GM19372 (cell line): ENCODE measurements around the gene IL6.
A peak's percentile ranks its signal among the peaks of the same experiment; 100 is the strongest.
"Not testable (repeated sequence)": the region's sequence is repeated elsewhere in the genome, so short reads cannot be mapped to it uniquely, and the experiment has no call there.

Experiments used
- ATAC-seq: cut with Tn5 transposase; IDR thresholded peaks from one replicate; pipeline ENCODE4 v1.9.1; 2021; ENCODE audit warnings: mild to moderate bottlenecking, low read depth, moderate library complexity; ENCODE audit not compliant: unreplicated experiment

IL6 gene

DNA sequence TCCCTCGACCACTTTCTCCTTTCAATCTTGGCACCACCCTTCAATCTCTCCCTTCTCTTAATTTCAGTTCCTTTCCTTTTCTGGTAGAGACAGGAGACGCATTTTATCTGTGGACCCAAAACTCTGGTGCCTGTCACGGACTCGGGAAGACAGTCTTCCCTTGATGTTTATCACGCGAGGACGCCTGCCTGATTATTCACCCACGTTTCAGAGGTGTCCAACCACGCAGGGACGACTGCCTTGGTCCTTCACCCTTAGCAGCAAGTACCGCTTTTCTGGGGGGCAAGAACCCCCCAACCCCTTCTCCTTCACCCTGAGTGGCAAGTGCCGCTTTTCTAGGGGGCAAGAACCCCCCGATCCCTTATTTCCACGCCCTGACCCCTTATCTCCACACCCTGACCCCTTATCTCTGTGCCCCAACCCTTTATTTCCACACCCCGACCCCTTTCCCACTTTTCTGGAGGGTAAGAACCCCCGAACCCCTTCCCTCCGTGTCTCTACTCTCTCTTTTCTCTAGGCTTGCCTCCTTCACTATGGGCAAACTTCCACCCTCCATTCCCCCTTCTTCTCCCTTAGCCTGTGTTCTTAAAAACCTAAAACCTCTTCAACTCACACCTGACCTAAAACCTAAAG is 22.9 kb upstream of the IL6 start:
- ATAC-seq = not testable (repeated sequence)

DNA sequence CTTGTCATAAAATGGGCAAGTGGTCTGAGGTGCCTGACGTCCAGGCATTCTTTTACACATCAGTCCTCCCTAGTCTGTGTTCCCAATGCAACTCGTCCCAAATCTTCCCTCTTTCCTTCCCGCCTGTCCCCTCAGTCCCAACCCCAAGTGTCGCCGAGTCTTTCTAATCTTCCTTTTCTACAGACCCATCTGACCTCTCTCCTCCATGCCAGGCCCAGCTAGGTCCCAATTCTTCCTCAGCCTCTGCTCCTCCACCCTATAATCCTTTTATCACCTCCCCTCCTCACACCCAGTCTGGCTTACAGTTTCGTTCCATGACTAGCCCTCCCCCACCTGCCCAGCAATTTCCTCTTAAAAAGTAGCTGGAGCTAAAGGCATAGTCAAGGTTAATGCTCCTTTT is 22.3 kb upstream of the IL6 start:
- not testable (repeated sequence) for ATAC-seq

DNA sequence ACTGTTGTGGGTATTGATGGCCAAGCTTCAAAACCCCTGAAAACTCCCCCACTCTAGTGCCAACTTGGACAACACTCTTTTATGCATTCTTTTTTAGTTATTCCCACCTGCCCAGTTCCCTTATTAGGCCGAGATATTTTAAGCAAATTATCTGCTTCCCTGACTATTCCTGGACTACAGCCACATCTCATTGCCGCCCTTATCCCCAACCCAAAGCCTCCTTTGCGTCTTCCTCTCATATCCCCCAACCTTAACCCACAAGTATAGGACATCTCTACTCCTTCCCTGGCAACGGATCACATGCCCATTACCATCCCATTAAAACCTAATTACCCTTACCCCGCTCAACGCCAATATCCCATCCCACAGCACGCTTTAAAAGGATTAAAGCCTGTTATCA is 21.1 kb upstream of the IL6 start:
- not testable (repeated sequence) for ATAC-seq

DNA sequence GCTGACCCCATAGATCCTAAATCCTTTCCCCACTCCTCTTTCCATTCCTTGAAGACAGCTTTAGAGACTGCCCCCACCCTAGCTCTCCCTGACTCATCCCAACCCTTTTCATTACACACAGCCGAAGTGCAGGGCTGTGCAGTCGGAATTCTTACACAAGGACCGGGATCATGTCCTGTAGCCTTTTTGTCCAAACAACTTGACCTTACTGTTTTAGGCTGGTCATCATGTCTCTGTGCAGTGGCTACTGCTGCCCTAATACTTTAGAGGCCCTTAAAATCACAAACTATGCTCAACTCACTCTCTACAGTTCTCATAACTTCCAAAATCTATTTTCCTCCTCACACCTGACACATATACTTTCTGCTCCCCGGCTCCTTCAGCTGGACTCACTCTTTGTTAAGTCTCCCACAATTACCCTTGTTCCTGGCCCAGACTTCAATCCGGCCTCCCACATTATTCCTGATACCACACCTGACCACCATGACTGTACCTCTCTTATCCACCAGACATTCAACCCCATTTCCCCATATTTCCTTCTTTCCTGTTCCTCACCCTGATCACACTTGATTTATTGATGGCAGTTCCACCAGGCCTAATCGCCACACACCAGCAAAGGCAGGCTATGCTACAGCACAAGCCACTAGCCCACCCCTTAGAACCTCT is 19.8 kb upstream of the IL6 start:
- not testable (repeated sequence) for ATAC-seq

DNA sequence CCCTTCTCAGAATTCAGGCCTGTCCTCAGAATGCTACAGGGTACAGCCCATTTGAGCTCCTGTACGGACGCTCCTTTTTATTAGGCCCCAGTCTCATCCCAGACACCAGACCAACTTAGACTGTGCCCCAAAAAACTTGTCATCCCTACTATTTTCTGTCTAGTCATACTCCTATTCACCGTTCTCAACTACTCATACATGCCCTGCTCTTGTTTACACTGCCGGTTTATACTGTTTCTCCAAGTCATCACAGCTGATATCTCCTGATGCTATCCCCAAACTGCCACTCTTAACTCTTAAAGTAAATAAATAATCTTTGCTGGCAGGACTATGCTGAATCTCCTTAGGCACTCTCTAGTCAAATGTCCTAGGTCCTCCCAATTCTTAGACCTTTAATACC is 18.8 kb upstream of the IL6 start:
- ATAC-seq = not testable (repeated sequence)

DNA sequence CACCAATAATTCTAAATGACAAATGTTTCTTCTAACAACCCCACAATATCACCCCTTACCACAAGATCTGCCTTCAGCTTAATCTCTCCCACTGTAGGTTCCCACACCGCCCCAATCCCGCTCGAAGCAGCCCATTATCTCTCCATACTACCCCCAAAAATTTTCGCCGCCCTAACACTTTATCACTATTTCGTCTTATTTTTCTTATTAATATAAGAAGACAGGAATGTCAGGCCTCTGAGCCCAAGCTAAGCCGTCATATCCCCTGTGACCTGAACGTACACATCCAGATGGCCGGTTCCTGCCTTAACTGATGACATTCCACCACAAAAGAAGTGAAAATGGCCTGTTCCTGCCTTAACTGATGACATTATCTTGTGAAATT is 18.3 kb upstream of the IL6 start:
- ATAC-seq = not testable (repeated sequence)

DNA sequence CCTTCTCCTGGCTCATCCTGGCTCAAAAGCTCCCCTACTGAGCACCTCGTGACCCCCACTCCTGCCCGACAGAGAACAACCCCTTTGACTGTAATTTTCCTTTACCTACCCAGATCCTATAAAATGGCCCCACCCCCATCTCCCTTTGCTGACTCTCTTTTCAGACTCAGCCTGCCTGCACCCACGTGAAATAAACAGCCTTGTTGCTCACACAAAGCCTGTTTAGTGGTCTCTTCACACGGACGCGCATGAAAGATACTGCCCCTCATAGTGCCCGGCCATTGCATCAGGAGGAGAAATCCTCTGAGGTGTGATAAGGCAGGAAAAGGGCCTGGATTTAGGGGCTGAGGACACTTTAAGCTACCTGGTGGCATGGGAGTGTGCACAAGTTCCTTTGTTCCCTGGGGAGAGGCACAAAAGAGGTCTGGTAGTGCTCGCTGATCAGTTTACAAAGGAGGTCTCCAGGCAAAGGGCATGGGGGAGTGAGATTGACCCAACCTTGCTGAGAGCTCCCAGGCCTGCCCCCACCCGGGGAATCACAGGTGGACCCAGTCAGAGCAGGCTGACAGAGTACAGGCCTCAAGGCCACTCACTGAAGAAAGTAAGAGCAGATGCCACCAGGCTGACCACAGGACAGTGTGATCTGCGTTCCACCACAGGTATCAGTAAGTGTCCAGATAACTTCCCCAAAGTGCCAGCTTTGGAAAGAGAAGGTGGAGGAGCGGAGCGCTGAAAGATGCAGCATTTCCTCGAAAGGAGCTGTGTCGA is 17.8 kb upstream of the IL6 start:
- ATAC-seq = not testable (repeated sequence)

DNA sequence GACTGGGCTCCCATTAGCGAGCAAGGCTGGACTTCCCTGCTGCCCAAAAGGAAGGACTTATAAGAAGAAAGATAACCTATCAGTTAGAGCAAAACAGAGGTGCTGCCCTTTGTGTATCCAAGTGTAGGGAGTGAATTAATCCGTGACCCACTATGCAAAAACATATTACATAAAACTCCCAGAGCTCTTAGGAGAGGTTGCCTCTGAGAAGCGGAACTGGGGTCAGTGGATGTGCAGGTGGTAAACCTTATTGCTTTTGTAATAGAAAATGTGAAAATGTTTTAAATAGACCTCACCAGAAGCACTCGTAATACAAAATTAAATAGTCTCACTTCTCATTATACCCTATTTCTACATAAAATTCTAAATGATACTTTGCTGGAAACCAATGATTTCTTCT is 17.1 kb upstream of the IL6 start:
- ATAC-seq = no peak

DNA sequence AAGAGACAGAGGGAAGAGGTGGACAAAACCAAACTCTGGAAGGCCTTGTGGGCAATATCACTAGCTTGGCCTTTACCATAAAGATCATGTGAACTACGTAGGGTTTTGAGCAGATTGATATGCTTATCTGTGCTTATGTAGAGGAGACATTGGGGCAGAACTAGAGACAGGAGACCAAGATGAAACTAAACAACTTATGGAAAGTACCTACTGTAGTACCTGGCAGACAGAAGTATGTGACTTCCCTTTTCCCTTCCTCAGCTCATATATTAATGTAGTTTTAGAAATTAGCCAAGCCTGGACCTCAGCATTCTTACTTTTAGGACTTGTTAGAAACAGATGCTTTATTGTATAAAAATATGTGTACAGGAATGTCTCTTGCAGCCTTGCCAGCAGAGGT is 14.0 kb upstream of the IL6 start:
- peak; percentile 81 for ATAC-seq

DNA sequence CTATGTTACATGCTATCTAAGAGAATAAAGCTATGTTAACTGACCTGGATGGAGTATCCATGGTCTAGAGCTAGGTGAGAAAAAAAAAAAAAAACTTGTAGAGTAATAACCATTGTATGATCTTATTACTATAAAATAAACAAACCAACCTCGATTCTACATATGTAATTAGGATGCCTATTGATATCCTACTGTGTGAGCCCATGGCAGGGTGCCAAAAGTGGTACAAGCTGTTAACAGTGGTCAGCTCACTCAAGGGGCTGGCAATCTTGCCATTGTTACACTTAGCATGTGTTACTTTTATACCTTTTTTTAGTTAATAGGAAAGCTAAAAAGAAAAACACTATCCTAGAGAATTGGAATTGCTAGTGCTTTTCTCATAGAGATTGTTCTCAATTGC is 13.5 kb upstream of the IL6 start:
- ATAC-seq = no peak

DNA sequence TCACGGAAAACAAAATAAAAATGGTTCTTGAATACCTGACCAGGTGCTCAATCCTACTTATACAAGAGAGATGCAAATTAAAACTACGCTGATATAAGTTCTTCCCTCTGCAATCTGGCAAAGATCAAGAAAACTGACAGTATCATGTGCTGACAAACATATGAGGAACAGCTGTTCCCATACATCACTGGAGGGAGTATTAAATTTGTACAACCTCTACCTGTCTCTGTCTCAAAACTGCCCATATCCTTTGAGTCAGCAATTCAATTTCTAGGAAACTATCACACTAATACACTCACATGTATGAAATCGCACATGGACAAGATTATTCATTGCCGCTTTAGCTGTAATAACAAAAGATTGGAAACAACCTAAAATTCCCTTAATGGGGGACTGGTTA is 11.0 kb upstream of the IL6 start:
- ATAC-seq = no peak

DNA sequence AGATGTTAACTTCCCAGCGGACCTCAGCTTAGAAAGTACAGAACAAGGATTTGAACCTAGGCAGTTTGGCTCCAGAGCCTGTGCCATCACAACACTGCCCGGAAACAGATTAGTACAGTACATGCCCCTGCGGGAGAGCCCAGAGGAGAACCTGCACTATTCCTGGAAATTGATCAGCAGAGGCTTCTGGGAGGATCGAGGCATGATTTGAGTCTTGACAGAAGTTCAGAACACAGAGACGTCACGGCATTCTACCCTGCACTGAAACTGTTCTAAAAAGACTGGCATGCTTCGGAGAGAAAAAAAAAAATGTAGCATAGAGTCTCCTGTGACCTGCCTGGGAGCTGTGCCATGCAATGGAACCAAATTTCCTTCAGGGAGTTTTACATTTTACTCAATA is 9.2 kb upstream of the IL6 start:
- ATAC-seq = no peak

DNA sequence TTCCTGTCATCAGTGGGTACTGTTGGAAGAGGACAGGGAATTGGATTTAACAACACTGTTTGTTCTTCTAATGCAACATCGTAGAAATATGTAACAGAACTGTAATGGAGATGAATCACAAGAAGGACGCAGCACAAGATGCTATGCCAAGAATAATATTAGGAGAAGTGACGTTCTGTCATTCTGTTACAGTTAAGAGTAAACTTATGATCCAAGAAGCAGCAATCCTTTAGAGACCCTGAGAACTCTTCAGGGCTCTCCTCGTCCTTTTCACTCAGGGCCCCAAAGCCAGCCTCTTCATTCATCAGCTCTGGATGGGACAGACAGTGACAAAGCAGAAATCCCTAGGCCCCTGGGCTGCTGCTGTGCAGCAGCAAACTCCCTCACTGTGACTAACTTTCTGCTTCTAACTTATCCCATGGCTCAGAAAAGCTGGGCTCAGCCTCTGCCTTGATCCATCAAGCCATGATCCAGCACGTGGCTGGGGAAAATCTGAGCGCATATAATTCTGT is 8.7 kb upstream of the IL6 start:
- ATAC-seq = no peak

DNA sequence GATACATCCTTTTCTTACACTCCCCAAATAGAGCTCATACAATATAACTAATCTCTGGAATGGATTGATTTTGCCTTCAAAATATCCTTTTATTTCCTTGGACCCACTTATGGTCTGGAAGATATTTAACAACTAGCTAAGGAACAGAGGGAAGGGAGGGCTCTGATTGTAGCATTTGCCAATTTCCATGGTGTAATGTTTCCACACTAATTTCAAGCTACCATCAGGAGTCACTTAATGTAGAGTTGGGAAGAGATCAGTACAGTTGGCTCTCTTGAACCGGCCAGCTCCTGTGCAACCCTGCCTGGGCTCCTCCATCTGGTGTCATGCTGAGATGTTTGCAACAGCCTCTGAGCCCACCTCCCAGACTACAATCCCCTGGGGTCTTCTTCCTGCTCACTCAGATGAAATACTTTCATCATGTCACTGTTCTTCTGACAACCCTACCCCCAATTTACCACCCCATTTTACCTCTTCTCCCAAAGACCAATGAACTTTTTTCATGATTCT is 8.0 kb upstream of the IL6 start:
- ATAC-seq = no peak

DNA sequence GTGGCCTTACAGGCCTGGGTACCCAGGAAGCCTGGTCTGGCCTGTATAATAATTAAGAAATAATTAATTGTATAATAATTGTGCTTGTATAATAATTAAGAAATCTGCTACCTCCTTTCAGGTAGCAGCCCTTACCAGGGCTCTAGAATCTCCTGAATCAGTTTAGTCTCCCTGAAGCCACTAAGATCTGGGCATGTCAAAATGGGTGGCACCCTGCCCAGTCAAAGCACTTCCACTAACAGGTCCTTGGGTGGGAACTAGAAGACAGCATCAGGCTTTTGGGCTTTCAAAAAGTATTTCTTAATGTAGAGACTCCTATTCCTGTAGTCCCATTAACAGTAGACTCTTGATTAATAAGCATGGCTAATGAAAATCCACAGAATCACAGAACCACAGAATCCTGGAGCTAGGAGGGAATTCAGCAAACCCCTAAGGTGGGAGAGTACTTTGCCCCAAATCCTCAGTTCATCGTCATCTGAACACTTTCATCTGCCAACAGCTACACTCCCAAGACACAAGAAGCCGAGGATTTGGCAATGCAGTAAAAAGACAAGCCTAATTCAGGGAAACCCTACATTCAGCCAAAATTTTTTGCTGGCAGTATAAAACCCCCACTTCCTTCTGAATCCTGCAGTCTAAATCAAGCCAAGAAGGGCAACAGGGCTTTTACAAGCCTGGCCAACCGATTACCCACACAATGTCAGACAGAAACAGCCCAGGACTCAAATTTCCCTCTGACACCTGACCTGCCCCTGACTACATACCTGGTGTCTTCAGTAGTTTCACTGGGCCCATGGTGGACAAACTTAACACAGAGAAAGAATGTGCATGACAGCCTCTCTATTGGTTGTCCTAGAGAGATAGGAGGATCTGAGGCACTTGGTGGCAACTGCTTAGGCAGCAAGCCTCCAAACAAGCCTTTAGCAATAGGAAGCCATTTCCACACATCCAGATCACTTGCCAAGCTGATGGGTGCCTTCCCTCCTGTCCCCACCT is 5.9 kb upstream of the IL6 start:
- ATAC-seq = no peak

DNA sequence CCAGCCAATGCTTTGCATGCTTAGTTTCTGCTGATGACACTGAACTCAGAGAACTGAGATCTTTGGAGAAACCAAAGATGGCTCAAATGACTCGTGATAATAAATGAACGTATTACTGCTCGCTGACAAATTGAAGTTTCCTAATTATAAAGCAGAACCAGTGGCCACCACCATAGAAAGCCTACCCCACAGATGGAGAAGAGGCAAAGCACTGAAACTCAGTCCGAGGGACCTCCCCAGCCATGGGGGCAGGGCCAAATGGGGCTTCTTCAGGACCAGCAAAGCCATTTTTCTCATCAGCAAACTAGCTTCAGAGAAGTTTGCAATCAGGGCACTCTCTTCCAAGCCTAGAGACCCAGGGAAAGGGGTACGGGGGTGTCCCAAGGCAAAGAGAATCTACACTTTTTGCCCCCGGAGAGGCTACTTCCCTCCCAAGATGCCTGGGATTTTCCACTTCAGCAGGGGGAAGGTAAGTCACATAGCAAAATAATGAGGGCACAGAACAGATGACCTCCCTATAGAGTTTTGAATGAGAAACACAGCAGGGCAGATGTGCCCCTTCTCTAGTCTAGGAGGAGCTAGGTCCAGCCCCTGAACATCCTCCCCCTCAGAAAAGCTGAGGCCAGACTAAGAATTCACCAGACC is 4.3 kb upstream of the IL6 start:
- no peak for ATAC-seq

DNA sequence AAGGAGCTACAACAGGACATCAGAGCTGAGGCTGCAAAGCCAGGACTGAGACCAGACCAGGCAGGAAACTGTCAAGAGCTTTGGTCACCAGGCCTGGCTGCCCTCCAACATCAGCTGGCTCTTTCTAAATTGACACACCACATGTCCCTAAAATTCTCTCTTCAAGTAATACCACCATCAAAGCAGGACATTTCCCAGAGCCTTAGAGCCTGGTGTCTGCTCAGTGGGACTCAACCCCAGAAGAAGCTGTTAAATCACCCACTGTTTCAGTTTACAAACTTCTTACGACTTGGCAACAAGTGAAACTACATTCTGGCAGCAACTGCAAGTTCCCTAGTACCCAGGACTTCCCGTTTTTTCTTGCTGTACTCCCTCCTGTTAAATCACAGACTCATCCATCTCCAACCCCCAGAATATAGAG is 3.8 kb upstream of the IL6 start:
- ATAC-seq = no peak

DNA sequence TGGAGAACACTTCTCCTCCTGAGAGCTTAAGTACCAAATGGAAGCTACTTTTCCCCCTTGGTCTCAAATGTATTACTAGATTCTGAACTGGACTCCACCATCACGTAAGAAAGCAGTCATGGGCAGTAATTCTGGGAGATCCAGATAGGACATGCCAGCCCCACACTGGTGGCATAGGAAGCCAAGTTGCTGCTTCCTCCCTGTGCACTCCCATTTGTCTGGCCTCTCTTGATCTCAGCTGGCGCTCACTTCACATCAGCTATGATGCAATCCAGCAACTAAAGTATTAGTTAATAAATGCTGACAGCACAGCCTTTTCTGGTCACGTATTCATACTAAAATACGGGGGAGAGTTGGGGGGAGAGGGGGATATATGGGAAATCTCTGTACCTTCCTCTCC is 3.4 kb upstream of the IL6 start:
- no peak for ATAC-seq

DNA sequence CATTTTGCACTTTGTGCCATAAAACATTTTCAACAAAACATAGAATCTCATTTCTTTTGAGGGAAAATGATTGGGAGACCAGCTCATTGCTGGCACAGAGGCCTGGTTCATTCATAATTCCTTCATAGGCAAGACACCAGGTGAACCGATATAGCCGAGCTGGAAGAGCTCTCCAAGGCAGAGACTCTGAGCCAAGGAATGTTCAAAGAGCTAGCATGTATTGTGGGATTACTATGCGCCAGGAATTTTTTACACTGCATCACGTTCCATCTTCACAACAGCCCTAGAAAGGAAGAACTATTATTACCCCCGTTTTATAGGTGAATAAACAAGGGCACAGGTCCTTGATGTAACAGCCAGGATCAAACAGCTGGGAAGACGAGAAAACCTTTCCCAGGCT is 2.1 kb upstream of the IL6 start:
- no peak for ATAC-seq

DNA sequence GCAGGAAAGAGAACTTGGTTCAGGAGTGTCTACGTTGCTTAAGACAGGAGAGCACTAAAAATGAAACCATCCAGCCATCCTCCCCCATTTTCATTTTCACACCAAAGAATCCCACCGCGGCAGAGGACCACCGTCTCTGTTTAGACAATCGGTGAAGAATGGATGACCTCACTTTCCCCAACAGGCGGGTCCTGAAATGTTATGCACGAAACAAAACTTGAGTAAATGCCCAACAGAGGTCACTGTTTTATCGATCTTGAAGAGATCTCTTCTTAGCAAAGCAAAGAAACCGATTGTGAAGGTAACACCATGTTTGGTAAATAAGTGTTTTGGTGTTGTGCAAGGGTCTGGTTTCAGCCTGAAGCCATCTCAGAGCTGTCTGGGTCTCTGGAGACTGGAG is 1.4 kb upstream of the IL6 start:
- ATAC-seq = no peak
